Stimulated activated naive CD4-positive, alpha-beta T cell treated with Interleukin-2 at 50 U/mL for 16 hours (primary cell): ENCODE measurements around the gene POGLUT2.
"Not testable (repeated sequence)": the region's sequence is repeated elsewhere in the genome, so short reads cannot be mapped to it uniquely, and the experiment has no call there.

Experiments
- DNase-seq: peaks from one replicate; lab custom pipeline; 2025; lab: John Stamatoyannopoulos, UW

POGLUT2 gene

DNA sequence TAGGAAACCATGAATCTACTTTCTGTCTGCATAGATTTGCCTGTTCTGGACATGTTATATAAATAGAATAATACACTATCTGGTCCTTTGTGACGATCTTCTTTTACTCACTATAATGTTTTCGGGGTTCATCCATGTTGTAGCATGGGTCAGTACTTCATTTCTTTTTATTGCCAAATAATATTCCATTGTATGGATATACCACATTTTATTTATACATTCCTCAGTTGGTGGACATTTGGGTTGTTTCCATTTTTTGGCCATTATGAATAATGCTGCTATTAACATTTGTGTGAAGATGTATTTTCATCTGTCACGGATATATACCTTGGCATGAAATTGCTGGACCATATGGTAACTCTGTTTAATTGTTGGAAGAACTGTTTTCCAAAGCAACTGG lies 6.9 kb upstream of the POGLUT2 start:
- no peak for DNase-seq

DNA sequence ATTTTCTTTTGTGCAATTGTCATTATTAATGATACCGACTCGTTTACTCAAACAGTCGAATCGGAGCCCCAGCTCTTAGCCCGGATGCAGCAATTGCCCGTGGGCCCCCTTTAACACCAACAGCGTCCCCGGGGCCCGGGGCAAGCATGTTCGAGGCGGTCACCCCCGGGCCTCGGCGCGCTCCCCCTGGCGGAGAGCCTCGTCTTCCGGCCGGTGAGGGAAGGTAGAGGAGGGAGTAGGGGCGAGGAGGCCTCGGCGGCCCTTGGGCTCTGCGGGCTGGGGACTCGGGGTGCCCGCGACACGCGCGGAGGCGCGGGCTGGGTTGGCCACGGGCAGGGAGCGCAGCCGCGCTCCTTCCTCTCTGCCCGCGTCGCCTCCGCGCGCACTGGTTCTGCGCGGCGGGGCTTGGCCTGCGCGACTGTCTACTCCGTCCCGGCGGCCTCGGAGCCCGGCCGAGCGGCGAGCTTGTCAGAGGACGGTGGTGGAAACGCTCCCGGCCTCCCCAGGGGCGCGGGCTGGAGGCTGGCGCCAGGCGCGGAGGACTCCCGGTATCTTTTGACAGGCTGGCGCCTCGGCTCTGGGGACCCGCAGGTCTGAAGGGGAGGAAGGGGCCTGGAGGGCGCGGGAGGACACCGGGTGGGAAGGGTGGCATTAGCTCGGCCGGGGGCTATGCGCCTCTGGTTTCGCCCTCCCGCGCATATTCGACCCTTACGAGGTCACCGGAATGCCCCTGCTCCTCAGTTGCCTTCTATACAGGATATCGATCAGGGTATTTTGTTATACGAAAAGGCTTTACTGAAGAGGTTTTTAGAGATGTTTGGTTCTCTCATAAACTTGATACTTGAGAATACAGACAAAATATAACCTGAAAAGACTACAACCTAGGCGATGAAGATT lies 1.6 kb upstream of the POGLUT2 start:
- peak; percentile 81 for DNase-seq

DNA sequence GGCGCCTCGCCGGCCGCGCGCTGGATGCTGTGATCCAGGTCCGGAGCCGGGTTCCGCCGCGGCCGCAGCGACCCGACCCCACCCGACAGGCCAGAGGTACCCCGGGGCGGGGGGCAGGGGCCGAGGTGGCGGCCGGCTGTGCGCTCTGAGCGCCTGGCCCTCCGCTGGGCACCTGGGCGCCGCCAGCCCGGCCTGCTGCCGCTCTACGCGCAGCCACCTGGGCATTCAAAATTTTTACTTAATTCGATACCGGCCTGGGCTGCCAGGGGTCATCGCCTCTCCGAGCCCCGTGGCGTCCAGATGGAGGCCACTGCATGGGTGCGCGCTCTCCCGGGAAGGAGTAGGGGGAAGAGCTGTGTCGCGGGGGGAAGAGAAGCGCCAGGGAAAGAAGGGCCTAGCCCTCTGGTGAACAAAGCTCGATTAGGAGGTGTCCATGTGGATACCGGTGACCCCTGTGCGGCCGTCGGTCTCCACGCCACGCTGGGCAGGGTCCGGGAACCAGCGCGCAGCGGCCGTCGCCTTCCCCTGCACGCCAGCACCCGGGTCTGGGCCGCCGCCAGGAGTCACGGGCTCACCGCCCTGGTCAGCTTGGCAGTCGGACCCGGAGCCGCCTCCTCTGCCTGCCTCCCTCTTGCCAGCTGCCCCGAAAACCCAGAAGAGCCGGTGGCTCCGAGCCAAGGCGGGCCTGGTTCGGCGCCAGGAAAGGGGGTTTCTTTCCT lies 809 bp upstream of the POGLUT2 start:
- no peak for DNase-seq

DNA sequence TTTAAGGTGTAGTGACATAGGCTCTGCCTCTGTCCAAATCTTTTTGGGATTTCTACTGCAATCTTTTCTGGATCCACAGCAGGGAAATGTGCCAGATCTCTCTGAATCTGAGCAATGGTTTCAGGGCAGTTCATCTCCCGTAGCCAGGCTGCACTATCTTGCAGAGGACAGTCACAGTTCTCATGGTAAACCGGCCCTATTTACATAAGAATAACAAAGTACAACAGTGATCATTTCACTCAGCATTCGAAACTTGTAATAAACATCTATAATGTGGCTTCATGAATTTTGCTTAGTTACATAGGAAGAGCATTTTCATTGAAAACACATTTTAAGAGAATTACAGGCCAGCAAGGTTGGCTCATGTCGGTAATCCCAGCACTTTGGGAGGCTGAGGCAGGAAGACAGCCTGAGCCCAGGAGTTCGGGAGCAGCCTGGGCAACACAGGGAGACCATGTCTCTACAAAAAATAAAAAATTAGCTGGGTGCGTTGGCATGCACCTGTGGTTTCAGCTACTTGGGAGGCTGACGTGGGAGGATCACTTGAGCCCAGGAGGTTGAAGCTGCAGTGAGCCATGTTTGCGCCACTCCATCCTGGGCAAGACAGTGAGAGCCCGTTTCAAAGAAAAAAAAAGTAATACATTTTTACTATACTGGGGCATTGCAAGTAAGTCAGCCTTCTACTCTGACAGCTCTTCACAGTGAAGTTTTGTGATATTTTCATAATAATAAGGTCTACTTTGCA lies 5.0 kb downstream of the POGLUT2 start:
- DNase-seq = no peak

DNA sequence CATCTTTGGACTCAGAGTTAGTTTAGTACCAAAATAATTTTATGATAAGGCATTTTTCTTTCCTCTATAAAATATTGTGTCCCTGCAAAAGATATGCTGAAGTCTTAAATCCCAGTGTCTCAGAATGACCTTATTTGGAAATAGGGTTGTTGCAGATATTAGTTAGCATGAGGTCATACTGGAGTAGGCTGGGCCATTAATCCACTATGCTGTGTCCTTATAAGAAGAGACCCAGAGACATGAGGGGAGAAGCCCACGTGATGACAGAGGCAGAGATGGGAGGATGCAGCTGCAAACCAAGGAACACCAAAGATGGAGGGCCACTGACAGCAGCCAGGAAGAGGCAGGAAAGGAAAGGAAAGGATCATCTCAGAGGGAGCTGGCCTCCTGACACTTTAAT lies 6.4 kb downstream of the POGLUT2 start:
- DNase-seq = no peak

DNA sequence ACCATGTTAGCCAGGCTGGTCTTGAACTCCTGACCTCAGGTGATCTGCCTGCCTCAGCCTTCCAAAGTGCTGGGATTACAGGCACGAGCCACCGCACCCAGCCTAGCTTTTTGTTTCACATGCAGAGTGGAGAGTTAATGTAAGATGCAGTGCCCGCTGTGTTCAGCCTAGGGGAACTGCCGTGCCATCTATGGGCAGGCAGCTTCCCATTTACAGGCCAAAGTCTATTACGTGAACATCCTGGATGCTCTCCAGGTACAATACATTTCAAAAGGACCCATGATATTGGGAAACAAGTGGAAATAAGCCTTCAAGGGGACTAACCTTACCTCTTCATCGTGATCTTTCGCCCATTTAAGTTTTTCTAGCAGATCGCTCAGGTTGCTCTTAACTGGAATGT lies 10.1 kb downstream of the POGLUT2 start:
- no peak for DNase-seq

DNA sequence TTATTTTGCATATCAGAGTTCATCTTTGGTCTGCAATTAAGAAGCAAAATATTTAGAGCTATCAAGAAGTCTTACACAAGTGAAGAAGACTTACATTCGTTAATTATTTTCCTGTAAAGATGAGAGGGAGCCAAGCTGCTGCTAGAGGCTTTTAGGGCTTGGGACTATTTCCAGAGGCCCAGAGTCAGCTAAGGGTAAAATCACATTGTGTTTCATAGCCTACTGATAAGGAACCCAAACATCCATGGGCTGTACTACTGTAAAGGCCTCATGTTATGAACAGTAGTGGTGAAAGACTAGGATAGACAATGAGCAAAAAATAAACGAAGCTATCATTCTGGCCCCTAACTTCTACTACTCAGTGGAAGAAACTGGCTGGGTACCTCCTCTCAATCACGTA lies 14.3 kb downstream of the POGLUT2 start:
- no peak for DNase-seq

DNA sequence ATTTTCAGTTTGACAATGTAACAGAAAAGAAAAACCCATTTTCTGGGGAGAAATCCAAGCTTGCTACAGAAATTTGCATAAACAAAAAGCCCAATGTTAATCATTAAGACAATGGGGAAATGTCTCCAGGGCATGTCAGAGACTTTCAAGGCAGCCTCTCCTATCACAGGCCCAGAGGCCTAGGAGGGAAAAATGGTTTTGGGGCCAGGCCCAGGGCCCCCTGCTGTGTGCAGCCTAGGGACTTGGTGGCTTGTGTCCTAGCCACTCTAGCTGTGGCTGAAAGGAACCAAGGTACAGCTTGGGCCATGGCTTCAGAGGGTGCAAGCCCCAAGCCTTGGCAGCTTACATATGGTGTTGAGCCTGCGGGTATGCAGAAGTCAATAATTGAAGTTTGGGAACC lies 17.2 kb downstream of the POGLUT2 start:
- DNase-seq = no peak

DNA sequence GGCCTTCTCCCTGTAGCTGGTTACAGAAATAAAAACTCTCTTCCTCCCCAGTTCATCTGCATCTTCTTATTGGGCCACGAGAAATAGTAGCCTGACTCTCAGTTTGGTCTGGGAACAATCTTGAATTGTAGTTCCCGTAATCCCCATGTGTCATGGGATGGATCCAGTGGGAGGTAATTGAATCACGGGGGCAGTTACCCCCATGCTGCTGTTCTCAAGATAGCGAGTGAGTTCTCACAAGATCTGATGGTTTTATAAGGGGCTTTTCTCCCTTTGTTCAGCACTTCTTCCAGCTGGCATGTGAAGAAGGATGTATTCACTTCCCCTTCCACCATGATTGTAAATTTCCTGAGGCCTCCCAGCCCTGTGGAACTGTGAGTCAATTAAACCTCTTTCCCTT lies 18.1 kb downstream of the POGLUT2 start:
- DNase-seq = not testable (repeated sequence)

DNA sequence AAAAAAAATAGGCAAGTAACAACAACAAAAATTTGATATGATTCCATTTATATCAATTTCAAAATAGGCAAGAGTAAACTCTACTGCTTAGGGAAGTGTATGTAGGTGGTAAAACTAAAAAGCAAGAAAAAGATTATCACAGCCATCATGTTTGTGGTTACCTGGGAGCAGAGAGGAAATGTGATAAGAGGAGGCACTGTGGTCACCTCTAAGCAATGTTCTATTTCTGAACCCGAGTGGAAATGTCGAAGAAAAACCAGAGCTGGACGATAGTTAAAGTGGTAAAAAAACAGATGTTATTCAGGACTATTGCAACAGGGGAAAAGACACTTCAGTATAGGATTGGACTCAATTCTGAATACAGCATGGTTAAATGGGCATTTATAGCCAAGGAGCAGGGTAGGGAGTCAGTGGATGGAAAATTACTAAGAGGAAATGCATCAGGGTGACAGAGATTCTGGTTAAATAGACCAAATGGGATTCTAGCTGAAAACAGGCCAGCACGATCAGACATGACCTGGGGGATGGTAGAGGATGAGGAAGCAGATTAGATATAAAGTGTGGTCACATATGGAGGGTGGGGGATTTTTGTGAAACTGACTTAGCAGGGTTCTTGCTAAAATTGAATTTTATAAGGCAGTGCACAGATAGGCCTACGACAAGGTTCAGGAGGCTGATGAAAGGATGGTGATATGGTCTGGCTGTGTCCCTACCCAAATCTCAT lies 19.2 kb downstream of the POGLUT2 start:
- peak; percentile 29 for DNase-seq

DNA sequence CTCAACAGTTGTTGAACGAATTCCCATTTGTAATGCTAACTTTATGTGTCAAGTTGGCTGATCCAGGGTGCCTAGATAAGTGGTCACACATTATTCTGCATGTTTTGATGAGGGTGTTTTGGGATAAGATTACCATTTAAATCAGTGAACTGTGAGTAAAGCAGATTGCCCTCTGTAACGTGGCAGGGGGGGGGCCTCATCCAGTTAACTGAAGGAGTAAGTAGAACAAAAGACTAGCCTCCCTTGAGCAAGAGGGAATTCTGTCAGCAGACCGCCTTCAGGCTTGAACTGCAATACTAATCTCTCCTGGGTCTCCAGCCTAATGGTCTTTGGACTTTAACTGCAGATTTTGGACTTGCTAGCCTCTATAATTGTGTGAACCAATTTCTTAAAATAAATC lies 21.0 kb downstream of the POGLUT2 start:
- no peak for DNase-seq

DNA sequence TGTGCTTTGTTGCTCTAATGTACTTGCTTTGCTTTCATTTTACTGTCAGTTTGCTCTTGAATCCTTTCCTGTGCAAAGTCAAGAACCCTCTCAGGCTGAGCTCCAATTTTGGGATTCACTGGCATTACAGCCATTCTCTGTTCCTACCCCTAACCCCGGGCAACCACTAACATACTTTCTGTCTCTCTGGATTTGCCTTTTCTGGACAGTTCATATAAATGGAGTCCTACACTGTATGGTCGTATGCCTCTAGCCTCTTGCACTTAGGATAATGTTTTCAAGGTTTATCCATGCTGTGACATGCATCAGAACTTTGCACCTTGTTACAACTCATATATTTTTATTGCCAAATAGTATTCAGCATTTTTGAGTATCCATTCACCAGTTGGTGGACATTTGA lies 22.5 kb downstream of the POGLUT2 start:
- DNase-seq = no peak

DNA sequence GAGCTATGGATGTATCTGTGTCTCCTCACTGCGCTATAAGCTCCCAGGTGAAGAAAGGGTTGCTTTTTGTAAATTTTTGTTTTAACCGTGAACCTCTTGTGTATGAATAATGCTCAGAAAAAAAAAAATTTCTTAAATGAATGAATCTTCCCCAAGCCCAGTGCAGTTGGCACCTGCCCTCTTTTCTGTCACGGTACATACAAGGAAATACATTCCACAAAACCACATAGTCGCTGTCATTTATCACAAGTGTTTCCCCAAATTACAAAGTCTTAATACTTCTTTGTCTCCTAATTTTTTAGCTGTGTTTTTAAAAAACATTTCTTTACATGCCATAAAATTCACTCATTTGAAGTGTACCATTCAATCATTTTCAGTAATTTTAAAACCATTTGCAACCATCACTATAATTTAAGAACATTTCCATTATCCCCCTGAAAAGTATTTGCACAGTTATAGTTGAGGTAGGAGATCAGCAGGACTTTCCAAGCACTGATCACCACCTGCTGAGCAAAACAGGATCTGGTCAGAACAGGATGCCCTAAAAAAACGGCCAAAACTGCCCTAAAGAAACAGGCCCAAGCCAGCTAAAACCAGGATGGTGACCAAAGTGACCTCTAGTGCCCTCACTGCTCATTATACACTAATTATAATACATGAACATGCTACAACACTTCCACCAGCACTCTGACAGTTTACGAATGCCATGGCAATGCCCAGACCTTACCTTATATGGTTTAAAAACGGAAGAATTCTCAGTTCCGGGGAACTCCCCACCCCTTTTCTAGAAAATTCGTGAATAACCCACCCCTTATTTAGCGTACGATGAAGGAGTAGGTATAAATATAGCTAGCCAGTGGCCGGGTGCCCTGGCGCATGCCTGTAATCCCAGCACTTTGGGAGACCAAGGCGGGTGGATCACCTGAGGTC lies 23.9 kb downstream of the POGLUT2 start:
- DNase-seq = no peak

DNA sequence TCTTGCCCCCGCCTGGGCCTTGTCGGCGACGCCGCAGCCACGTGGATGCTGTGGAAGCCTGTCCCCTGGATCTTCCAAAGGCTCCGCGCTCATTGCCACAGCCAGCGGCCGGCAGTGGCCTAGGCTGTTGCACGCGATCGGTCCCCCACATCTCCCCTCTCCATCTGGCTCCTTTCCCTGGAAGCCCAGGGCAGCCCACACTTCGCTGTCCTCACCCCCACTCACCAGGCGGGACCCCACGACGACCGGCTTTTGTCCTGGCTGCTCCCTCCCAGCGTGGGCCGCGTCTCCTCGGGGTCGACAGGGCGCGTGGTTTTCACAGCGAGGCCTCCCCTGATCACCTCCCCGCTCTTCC lies 24.6 kb downstream of the POGLUT2 start:
- DNase-seq = no peak

DNA sequence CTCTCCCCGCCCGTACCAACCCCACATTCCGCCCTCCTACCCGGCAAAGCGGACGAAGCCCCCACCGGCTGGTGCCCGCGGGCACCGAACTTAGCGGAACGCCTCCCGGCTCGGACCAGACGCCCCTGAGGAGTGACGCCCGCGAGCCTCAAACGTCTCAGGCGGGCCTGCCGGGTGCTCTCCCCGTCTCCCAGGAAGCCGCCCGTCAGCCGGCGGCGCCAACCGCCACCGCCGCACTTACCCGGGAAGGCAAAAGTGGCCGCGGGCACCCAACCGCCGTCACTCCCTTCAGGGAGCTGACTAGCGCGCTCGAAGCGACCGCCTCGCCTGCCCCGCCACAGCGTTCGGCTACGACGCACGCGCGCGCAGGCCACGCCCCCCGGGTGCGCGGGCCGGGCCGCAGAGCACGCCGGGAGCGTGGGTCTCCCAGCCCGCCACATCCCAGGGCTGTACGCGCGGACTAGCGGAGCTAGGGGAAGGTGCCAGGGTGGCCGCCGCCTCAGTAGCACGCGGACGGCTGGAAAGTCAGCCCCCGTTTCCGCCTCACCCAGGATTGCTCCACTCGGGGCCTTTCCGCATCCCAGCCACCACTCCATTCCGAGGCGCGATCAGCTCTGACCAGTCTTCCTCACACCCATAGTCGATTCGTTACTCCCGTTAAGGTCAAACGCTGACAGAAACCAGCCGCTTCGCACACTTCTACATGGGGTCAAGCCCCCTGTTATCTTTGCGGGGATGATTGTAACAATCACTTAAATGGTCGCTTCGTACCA lies 25.1 kb downstream of the POGLUT2 start, which contains the start of gene TEX30:
TSS of gene TEX30 (minus strand) at position 346 of the 773 bp plus-strand sequence. CDS start 3,760 bp downstream, outside the sequence.
- peak; percentile 80 for DNase-seq

DNA sequence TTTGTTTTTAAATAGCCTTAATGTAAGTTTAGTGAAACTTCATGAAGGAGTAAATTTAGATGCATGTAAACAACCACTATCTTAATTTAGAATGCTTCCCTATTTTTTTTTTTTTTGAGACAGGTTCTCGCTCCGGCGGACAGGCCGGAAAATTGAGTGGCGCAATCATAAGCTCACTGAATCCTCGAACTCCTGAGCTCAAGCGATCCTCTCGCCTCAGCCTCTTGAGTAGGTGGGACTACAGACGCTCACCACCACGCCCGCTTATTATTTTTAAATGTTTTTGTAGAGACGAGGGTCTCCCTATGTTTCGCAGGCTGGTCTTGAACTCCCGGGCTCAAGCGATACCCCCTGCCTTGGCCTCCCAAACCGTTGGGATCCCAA lies 26.7 kb downstream of the POGLUT2 start:
- no peak for DNase-seq

DNA sequence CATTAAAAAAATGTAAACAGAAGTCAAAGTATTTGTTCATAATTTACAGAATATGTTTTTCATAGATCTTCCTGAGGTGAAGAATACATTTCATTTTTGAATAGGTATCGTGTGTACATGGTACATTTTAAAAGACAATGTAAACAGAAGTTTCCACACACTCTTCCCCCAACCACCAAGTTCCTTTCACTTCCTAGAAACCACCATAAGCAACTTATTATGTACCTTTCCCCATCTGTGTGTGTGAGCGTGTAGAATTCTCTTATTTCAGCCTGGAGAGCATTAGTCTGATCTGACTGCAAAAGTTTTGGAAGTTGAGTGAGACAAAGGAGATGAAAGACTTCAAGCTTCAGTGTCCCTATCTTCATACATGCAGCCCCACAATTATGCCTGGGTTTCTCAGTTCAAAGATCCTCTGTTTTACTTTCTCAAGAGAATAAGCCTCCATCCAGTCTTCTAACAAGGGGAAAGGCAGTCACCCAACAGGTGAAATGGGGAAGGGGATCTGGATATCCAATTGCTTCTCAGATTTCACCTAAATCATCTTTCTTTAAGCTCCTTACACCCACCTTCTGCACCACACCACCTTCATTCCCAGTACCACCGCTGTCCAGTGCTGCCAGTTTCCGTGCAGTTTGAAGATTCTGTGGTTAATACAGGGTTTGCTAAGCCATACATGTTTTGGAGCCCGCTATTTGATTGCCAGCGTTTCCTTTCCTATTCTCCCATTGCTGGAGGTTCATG lies 27.3 kb downstream of the POGLUT2 start:
- DNase-seq = no peak

DNA sequence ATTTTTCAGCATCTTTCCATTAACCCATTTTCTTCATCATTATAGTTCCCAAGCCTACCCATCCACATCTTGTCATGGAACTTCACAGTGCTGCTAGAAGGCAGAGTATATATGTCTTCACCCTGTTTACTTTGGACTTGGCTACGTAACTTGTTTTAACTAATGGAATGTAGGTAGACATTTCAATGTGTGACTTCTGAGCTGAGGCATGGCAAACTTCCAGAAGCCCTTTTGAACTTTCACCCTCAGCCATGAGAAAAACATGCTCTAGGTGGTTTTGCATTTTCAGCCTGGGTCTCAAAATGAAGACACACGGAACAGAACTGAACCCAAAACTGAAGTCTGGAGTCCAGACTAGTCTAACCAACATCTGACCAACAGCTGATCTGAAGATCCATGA lies 28.3 kb downstream of the POGLUT2 start:
- no peak for DNase-seq

DNA sequence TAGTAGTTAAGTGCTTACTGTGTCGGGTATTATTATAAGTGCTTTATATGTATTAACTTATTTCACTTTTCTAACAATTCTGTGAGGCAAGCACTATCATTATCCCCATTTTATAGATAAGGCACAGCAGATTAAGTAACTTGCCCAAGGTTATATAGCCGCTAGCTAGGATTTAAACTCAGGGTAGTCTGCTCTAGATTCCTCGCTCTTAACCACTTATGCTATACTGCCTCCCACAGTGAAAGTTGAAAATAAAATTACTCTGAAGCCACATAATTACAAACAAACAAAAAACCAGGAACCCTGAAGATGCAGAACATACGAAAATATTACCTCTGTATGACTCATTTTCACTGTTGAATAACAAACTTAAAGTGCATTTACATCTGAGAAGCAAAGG lies 29.1 kb downstream of the POGLUT2 start:
- no peak for DNase-seq
